DND-41 (cell line): Measurements from ENCODE around the gene U2SURP.

Source experiments
- ATAC-seq: fragments of 200-7000 bp; cut with Tn5 transposase; 3 replicates; pipeline ENCODE4 v1.9.1; 2021; ENCODE audit warnings: low read depth; ENCODE audit not compliant: insufficient read depth
- DNase-seq: peaks from one replicate; pipeline ENCODE4 v3.0.0-alpha.2; 2020
- H2AFZ ChIP-seq: 2 replicates; pipeline ENCODE4 v1.6.0; 2012; ENCODE audit warnings: low read depth, low read length
- H3K27ac ChIP-seq: 2 replicates; pipeline ENCODE4 v1.5.1; 2012; ENCODE audit warnings: low read length, inconsistent platforms
- H3K27me3 ChIP-seq: fragments of 200-600 bp; sonication (generic); 2 replicates; pipeline ENCODE4 v1.6.0; 2012; ENCODE audit warnings: low read length, mild to moderate bottlenecking, inconsistent platforms; ENCODE audit not compliant: insufficient read depth, poor library complexity
- H3K36me3 ChIP-seq: 2 replicates; pipeline ENCODE4 v1.5.1; 2012; ENCODE audit warnings: low read length, inconsistent platforms; ENCODE audit not compliant: insufficient read depth
- H3K4me1 ChIP-seq: 2 replicates; pipeline ENCODE4 v1.5.1; 2012; ENCODE audit warnings: mild to moderate bottlenecking, low read length; ENCODE audit not compliant: insufficient read depth
- H3K4me2 ChIP-seq: 2 replicates; pipeline ENCODE4 v1.6.0; 2012; ENCODE audit warnings: mild to moderate bottlenecking, moderate library complexity, low read length, inconsistent platforms; ENCODE audit not compliant: insufficient read depth
- H3K4me3 ChIP-seq, 2 experiments: fragments of 200-600 bp in 1 of 2; shearing (Covaris generic) in 1 of 2; 2 replicates each; pipeline ENCODE4 v1.5.1; 2012 to 2016; ENCODE audit warnings: inconsistent platforms in 2 of 2, low read length in 2 of 2, mild to moderate bottlenecking in 2 of 2, low read depth in 1 of 2, moderate library complexity in 1 of 2
- H3K79me2 ChIP-seq: 2 replicates; pipeline ENCODE4 v1.6.0; 2012; ENCODE audit warnings: low read length, inconsistent platforms; ENCODE audit not compliant: insufficient read depth
- H3K9ac ChIP-seq: 2 replicates; pipeline ENCODE4 v1.6.0; 2012; ENCODE audit warnings: low read depth, mild to moderate bottlenecking, inconsistent platforms, low read length, moderate library complexity
- H3K9me3 ChIP-seq: 2 replicates; pipeline ENCODE4 v1.5.1; 2012; ENCODE audit warnings: low read length, moderate library complexity, mild to moderate bottlenecking, inconsistent platforms; ENCODE audit not compliant: insufficient read depth, severe bottlenecking
- H4K20me1 ChIP-seq: 2 replicates; pipeline ENCODE4 v1.6.0; 2012; ENCODE audit warnings: low read length; ENCODE audit not compliant: insufficient read depth
- EZH2 ChIP-seq: IDR thresholded peaks from 3 replicates; pipeline ENCODE4 v1.6.1; 2012; ENCODE audit warnings: borderline replicate concordance, low read depth, mild to moderate bottlenecking, moderate library complexity, low read length, inconsistent platforms; ENCODE audit not compliant: severe bottlenecking
- TF ChIP-seq, protein P1 (sequence below): IDR thresholded peaks from 2 replicates; pipeline ENCODE4 v1.5.1; 2012; ENCODE audit warnings: borderline replicate concordance, low read length, moderate library complexity, mild to moderate bottlenecking; ENCODE audit not compliant: poor library complexity, severe bottlenecking; ENCODE audit errors: extremely low read depth

Gene U2SURP

DNA sequence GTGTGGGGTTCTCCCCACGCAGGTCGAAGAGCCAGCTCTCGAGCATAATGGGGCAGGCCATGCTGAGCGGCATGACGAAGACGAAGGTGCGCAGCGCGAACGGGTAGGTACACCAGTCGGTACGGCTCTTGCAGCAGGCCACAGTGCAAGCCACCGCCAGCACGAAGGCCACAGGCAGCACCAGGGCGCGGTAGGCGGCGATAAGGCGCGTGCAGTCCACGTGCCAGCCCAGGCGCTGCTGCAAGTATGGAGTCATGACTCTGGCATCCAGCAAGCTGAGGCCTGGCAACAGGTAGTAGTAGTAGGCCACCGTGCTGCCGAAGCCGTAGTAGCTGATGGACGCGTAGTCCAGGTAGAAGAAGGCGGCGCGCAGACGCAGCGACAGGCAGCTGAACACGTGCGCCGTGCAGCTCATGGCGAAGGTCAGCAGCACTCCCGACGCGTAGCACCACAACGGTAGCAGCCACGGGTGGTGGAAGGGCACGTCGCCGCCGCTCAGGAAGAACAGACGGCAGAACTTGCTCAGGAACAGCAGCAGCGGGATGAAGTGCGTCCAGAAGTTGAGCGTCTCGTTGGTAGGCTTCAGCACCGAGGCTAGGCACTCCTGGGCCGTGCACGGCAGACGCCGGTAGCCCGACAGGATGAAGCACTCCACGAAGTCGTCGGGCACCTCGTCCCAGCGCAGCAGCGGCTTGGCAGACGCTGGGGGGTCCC lies 38.7 kb upstream of the U2SURP start:
- Histone ChIP-seq H3K79me2 (no peaks in the 10 kb centered on the region), H3K27ac (no peak overlapping the region), H4K20me1 (no peaks in the 10 kb centered on the region), H3K4me1 (no peaks in the 10 kb centered on the region), H2AFZ (no peak overlapping the region), H3K27me3 (peaks cover 14% of the 10 kb centered on the region), H3K36me3 (no peaks in the 10 kb centered on the region), H3K9ac (no peak overlapping the region), H3K4me3 (no peak overlapping the region), H3K9me3 (no peaks in the 10 kb centered on the region), H3K4me2 (no peak overlapping the region)
- TF ChIP-seq, protein P1, sequence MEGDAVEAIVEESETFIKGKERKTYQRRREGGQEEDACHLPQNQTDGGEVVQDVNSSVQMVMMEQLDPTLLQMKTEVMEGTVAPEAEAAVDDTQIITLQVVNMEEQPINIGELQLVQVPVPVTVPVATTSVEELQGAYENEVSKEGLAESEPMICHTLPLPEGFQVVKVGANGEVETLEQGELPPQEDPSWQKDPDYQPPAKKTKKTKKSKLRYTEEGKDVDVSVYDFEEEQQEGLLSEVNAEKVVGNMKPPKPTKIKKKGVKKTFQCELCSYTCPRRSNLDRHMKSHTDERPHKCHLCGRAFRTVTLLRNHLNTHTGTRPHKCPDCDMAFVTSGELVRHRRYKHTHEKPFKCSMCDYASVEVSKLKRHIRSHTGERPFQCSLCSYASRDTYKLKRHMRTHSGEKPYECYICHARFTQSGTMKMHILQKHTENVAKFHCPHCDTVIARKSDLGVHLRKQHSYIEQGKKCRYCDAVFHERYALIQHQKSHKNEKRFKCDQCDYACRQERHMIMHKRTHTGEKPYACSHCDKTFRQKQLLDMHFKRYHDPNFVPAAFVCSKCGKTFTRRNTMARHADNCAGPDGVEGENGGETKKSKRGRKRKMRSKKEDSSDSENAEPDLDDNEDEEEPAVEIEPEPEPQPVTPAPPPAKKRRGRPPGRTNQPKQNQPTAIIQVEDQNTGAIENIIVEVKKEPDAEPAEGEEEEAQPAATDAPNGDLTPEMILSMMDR: no peak
- TF ChIP-seq EZH2: no peak
- no peak for ATAC-seq
- DNase-seq: no peak

DNA sequence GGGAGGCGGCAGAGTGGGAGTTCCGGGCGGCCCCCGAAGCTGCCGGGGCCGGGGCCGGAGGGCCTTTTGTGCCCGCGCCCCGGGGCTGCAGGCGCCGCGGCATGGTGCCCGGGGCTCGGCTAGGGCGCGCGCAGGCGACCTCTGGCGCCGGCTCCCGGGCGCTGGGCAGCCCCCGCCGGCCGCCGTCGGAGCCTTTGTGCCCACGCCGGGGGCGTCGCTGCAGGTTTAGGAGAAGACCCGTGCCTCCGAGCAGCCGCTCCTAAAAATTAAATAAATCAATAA lies 38.2 kb upstream of the U2SURP start:
- no peak overlapping the region for H3K4me3 ChIP-seq
- ATAC-seq (no peak), DNase-seq (no peak)
- no peak overlapping the region for H2AFZ ChIP-seq
- H3K9ac ChIP-seq: no peak overlapping the region
- H3K27ac ChIP-seq: no peak overlapping the region
- no peak overlapping the region for H3K4me2 ChIP-seq
- H3K9me3 ChIP-seq: no peaks in the 10 kb centered on the region
- H3K79me2 ChIP-seq: no peaks in the 10 kb centered on the region
- H4K20me1 ChIP-seq: no peaks in the 10 kb centered on the region
- no peak for TF ChIP-seq EZH2
- TF ChIP-seq, protein P1: no peak
- H3K4me1 ChIP-seq: no peaks in the 10 kb centered on the region
- peaks cover 10% of the 10 kb centered on the region for H3K27me3 ChIP-seq
- H3K36me3 ChIP-seq: no peaks in the 10 kb centered on the region

DNA sequence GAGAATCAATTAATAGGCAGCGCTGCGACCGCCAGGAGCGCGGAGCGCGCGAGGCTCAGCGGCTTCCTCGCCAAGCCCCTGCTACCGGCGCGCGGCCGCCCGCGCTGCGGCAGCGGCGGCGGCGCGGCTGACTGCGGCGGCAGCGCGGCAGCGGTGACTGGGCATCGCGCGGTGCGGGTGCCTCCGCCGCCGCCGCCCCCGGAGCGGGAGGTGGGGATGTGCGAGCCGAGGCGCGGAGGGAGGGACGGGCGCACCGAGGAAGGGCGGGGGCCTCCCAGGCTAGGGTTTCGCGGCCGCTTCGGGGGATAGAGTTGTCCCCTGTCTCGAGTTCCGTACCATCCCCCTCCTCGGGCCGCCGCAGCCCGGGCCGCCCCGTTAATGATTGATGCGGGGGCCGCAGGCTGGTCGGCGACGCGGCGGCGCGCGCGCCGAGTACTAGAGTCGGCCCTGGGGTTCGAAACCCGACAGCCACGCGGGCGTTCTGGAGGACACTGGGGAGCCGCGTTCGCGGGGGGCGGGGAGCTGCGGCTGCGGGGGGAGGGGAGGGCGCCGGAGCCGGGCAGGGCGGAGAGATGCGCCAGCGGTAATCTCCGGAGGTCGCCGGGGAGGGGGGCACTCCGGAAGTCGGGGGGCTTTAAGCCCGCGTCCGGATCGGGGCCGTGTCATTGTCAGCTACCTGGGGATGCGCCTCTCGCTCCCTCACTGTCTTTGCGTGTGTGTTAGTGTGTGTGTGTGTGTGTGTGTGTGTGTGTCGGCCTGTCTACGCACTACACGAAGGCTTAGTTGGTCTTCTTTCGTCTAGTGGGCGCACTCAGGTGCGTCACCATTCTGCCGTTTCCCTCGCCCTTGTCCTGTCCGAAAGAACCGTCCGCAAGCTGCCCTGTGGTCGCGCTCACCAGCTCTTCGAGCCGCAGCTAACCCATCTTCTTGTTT lies 37.6 kb upstream of the U2SURP start, which contains the start of gene PAQR9:
Gene PAQR9, minus strand, starts transcription at position 159 of the 933 bp plus-strand sequence. CDS start 338 bp downstream, outside the sequence.
- DNase-seq: no peak
- H3K4me3 ChIP-seq: no peak within 1 kb of the TSS
- no peaks in the 10 kb centered on the region for H3K4me1 ChIP-seq
- H3K9me3 ChIP-seq: no peaks in the 10 kb centered on the region
- no peak within 1 kb of the TSS for H3K9ac ChIP-seq
- no peak within 1 kb of the TSS for H2AFZ ChIP-seq
- no peaks in the 10 kb centered on the region for H3K36me3 ChIP-seq
- no peak within 1 kb of the TSS for H3K27ac ChIP-seq
- no peak within 1 kb of the TSS for H3K4me2 ChIP-seq
- H3K79me2 ChIP-seq: no peaks in the 10 kb centered on the region
- H4K20me1 ChIP-seq: no peaks in the 10 kb centered on the region
- no peak for TF ChIP-seq EZH2
- TF ChIP-seq, protein P1: no peak
- ATAC-seq: no peak
- H3K27me3 ChIP-seq: peaks cover 13% of the 10 kb centered on the region
